ENCODE data around the gene HIBCH. TPM values are rescaled to one million over a fixed set of nuclear protein-coding genes. Genes with fewer than 3 reads are reported as not detected.
A peak's percentile ranks its signal among the peaks of the same experiment; 100 is the strongest.

Gene HIBCH
- total RNA-seq, 1 donor from 2014 or later: 80.7 TPM

DNA sequence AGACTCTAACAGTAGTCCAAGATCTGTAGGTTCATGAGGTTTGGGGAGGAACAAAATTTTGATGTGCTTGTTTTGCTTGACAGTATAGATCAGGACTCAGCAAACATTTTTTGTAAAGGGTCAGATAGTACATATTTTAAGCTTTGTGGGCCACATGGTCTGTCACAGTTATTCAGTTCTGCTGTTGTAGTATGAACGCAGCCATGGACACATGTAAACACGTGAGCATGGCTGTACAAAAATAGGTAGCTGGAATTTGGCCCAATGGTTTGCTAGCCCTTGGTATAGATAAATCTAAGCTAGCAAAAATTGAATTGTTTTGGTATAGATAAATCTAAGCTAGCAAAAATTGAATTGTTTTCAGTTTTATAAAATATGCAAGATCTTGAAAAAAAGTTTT, 120.5 kb downstream of the HIBCH start:
- no peak for ATAC-seq
- DNase-seq (ENCODE audit: low spot score): no peak

DNA sequence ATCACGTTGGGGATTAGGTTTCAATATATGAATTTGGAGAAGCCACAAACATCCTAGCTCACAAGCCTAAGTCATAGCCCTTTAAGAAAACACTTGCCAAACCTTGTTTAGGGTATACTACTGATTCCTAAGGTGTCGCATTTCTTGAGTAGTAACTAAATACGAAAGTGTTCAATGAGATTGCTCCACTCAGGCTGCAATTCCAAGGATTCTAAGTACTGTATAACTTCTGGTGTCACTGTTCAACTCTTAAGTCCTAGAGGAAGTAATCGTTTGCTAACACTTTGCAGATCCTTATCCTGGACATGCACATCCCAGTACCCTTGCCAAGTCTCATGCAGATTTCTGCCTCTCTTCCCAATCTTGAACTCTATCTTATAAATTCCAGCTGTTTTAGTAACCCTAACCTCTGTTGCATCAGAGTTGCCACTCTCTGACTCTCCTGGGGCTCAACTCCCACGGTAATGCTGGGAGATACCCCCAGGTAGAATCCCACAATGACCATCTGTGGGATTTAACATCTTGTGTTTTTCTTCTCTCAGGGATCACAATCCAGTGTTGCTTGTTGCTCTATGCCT, 122.4 kb downstream of the HIBCH start:
- ATAC-seq (no peak), DNase-seq (ENCODE audit: low spot score) (no peak)

DNA sequence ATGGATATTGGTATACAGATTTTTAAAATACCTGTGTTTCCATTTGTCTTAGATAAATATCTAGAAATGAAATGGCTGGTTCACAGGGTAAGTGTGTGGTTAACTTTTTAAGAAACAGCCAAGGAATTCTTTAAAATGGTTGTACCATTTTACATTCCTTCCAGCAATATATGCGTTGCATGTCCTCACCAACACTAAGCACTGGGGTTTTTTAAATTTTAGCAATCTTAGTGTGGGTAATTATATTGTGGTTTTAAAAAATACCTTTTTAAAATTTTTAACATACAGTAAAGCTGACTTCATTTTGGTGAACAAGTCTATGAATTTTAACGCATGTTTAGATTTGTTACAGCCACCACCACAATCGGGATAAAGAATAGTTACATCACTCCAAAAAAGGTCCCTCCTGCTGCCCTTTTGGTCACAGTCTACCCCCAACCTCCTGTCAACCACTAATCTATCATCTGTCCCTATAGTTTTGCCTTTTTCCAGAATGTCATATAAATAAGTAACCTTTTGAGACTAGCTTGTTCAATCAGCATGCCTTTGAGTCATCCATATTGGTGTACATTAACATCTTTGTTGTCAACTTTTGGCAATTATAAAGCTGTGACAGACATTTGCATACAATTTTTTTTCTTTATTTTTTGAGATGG, 129.0 kb downstream of the HIBCH start:
- DNase-seq (ENCODE audit: low spot score) (no peak), ATAC-seq (no peak)

DNA sequence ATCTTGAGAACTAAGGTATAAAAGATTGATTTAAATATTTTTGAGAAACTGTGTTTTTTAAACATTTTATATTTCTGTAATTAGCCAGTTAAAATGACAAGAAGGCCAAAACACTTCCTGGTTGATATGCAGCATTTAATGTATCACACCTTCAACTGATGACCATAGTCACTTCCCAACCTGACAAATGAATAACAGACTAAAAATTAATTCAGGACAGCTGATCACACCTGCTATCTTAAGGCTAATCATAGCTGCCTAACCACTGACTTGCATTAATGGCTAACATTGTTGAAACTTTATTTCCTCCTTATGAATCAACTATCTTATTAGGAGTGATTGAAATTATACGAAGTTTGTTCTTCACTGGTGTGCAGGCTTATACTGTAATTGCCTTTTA, 131.3 kb downstream of the HIBCH start:
- no peak for ATAC-seq

DNA sequence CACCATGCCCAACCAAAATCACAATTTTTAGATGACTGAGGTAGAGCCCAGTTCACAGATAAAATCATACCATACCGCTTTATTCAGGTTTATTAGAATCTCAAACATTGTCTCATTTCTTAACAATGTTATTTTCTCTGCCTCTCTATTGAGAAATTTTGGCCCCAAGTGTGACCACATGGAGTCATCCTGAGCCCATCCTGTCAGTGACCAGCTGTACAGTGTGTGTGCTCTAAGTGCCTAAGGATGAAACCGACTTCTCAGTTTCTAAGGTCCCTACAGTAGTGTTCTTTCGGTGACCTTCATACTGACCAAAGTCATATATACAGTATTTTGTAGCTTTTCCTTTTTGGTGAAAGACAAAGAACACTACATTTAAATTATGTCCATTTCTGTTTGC, 133.4 kb downstream of the HIBCH start:
- no peak for ATAC-seq
- no peak for DNase-seq (ENCODE audit: low spot score)

More for the DNA sequence above, 131.3 kb downstream of the HIBCH start:
- DNase-seq (ENCODE audit: low spot score): no peak

DNA sequence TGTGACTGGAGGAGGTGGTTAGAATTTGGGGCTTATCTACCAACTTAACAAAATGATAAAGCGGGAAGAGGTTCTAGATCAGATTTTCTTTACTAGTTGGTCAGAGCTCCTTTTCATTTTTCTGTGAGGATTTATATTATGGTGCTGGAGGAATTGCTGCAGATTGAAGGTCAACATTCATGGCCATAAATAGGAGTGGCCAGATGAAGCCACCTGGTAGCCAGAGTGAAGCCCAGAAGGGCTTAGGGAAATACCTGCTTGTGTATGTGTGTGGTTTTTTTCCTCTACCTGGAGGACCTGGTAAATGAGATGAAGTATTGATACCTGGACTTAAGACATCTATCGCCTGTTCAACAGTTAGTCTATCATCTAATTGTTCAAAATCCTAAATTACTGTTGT, 134.2 kb downstream of the HIBCH start:
- no peak for ATAC-seq
- no peak for DNase-seq (ENCODE audit: low spot score)

DNA sequence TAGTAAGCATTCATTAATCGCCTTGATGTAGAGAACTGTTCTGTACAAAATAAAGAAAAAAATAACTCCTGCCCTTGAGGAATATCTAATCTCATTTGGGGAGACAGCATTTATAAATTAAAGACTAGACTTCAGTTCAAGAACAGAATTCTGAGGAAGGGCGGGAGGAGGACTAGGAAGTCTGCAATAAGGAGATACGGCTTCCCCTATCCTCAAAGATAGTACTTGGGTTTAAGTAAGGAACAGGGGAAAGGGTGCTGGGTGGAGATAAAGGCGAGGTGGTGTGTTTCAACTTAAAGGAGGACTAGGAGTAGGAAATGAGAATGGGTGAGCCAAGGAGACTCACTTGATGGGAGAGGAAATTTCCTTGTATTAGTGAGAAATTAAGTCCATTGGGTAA, 135.2 kb downstream of the HIBCH start:
- ATAC-seq: no peak

DNA sequence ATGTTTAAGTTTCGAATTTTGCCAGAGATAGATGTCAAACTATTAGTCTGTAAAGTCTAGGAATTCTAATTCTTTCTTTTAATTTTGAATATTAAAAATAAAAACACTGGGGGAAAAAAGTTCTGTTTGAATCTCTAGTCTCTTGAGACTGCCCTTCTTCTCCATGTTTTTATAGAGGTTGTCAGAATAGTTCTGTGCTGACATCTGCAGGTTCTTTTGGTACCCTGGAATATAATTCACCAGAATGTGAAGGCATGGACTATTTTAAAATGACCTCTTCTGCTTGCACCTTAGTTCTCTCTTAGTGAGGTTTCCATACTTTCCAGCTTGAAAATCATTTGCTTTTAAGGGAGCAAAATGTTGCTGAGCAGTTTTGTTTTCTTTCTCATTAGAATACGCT, 136.1 kb downstream of the HIBCH start:
- DNase-seq (ENCODE audit: low spot score): no peak

More for the DNA sequence above, 135.2 kb downstream of the HIBCH start:
- DNase-seq (ENCODE audit: low spot score): no peak

DNA sequence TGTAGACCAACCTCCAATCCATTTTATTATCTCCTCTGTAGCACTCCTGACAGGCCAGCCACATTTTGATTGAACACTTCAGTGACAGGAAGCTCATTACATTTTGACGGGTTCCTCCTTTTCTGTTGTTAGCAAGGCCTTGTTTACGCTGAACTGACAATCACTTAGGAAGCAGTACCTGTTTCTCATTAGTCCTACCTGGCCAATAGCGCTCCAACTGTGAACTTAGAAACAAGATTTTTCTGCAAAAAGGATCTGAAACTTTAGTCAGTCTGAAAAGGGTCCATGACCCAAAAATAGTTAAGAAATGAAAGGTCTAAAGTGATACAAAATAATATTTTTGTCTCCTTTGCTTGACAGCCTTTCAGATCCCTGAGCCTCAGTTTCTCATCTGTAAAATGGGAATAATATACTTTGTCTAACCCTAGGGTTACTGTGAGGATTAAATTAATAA, 137.5 kb downstream of the HIBCH start:
- DNase-seq (ENCODE audit: low spot score) (no peak), ATAC-seq (no peak)

More for the DNA sequence above, 136.1 kb downstream of the HIBCH start:
- no peak for ATAC-seq

DNA sequence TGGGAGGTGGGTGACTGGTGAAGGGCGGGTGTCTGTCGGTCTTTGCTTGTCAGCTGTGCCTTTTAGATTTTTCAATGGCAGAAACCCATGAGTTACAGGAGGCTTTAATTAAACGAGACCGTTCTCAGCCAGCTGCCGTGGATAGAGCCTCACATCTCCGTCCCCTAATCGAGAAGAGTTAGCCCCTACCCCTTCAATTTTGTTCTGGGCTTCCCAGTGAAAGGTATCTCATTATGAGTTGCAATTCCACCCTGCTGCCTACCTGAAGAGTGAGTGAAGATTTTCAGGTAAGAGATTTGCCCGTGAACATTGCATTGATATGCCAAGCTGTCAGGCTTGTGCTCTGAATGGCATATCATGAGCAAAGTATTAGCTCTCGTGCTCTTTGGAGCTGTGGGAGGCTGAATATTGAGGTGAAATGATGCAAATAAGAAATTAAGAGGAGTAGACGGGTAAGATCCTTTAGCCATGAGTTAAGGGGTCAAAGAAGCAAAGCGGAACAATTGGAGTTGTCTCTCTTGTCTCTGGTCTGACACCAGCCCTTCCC, 138.4 kb downstream of the HIBCH start:
- ATAC-seq (peak; percentile 18), DNase-seq (ENCODE audit: low spot score) (no peak)

DNA sequence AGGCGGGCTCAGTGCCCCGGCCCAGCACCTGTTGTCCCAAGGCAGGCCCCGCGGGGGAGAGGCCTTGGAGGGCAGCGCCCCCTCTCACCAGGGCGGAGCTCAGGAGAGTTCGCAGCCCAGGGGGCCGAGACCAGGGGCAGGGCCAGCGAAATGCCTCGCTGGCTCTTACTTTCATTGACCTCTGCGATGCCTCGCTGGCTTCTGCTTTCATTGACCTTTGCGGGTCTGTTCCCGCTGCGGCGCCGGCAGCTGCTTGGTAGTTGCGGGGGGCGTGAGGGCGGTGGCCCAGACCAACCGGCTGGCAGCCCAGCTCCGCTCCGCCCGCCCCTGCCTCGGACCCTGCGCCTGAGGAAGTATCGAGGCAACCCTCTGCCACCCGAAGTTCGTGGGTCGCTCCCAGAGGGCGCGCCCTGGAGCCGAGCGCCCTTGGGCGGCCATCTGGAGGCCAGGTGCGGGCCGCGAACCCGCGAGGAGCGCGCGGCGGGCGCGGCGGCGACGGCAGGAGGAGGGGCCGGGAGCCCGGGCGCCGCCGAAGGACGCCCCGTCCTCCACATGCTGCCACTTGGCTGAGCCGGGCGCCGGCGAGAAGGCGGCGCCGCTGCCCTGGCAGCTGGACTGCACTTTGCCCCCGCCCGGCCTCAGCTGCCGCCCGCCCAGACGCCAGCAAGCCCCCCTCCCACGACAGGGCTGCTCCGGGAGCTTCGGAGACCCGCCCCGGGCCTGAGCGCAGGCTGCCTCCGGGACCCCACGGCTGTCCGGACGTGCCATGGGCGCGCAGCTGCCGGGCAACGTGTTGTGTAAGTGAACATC, 139.1 kb downstream of the HIBCH start:
- DNase-seq (ENCODE audit: low spot score): peak; percentile 76
- peak; percentile 88 for ATAC-seq

DNA sequence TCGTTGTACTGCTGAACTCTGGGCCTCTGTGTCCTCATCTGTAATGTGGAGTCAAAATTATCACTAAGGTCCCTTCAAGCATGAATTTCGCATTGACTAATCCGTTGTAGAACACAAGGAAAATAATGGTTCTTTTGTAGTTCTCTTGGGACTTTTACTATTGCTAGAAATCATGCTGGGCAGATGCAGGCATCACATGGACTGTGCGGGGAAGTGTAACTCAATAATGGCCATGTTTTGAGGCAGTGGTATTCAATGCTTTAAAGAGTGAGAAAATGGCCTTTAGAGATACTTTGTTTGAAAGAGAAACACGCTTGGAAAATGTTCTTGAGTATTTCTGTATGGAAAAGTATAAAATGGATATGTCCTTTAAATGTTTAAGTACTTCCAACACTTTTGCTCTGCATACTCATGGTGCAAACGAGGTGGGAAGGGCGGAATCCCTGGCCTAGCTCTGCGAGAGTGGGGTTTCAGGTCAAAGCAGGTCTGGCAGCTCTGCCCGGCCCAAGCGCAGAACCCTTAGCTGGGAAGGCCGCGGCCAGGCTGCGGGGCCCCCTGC, 139.8 kb downstream of the HIBCH start:
- DNase-seq (ENCODE audit: low spot score) (no peak), ATAC-seq (no peak)

DNA sequence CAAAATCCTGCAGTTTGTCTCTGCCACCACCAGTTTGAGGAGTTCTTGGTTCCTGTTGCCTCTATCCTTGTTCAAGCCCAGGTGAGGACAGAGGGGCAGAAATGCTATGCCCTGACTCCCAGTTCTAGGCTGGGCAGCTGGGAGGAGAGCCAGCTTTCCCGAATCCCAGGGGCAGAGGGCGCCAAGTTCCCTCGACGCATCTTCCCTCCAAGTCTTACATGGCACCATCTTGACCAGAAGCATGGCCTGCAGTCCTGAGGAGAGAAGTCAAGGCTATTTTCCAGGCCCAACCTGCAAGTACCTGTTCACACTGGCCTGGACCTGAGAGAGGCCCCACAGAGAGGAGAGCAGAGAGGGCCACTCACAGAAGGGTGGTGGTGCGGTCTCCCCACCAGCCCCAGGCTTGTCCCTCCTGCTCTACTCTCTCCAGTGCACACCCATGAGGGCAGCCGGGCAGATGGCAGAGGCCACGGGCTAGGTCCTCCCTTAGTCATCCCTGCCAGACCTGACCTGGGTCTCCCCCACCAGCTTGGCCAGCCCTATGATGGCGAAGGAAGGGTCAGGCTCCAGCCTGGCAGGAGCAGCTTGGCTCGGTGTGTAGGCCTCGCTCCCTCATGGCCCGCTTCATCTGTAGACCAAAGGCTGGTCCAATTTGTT, 141.4 kb downstream of the HIBCH start:
- ATAC-seq (no peak), DNase-seq (ENCODE audit: low spot score) (no peak)

DNA sequence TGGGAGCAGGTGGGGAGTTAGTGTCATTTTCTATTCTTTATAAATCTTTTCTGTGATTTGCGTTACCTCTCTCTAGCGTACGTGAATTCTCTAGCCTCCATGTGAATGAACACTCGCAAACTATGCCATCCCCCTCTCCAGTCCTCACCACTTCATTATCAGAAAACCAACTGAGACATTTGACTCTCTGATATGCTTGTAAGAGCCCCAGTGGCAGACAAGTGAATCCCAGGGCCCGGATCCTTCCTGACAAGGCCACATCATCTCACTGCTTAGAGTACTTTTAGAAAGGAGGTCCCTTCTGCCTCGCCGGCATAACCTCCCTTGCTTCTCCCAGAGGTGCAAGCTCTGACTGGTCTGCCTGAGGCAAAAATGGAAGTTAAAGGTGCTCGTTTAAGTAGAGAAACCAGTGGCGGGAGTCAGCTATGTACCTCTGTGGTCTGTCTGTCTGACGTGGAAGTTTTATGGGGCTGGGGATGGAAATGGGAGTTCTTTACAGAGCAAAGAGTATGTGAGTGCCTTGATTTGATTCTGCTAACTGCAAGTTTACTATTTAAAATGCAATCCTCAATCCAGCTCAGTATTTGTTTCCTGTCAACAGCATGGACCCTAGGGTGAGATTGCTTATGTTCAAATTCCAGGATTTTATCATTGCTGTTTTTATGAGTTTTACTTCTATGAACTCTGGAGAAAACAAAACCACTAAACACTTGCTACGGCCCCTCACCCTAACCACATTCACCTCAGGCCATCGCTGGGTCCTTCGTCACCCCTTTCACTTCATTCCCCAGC, 142.2 kb downstream of the HIBCH start:
- DNase-seq (ENCODE audit: low spot score) (no peak), ATAC-seq (no peak)

DNA sequence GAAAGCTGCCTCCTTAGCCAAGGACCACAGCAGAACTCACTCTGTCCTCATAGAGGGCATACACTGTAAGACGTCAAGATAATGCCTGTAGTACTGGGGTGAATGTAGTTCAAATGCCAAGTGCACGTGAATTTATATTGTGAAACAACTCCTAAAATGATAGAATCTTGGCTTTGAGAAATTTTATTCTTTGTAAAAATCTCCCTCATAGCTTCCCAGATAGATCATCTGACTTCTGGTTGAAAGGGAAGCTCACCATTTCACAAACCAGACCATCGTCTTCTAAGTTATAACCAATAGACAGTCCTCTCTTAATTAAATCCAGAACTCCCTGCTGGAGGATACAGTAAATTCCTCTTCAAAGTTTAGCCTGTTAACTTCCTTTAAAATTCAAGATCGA, 146.2 kb downstream of the HIBCH start:
- DNase-seq (ENCODE audit: low spot score) (no peak), ATAC-seq (no peak)

DNA sequence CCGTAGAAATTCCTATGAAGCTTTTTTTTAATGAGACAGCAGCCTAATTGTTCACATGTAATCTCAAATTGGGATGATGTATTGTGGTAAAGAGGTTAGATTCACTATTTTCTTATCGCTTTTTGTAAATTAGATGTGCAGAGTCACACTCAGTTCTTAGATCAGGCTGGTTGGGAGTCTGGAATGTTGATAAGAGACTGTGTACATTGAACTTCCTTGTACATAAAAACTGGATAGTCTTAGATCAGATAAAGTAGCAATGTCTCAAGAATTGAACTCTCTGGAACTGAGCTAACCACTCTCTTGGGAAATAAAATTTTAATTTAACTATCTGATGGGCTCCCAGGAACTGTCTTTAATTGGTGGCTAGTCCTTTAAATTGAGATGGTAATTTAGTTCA, 149.0 kb downstream of the HIBCH start:
- no peak for DNase-seq (ENCODE audit: low spot score)

DNA sequence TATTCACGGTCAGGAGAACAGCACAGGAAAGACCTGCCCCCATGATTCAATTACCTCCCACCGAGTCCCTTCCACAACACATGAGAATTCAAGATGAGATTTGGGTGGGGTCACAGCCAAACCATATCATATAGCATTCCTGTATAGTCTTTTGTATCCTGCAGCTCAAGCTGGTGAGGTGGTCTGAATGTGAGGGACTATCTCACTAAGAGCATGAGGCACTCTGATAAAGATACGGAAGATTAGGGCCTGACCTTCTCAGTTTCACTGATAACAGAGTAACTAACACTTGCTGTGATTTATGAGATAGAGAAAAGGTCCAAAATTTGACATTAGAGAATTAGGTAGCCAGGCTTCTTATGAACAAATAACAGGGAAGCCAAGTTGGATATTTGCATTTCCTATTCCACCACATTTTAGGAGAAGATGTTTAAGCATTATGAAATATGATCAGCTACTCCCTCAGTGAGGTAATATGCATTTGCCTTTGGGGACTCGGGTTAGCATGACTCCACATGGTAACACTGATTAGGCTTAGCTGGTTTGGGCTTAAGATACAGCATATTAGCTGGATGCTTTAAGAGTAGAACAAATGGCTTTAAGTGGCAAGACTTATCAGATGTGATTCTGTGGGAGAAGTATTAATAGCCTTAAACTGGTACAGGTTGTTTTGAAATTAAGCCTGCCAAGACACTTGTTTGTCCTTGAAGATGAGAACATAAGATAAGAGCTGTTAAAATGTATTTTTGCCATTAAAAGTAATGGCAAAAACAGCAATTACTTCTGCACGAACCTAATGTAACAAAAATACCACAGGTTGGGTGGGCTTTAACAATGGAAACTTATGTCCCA, 150.2 kb downstream of the HIBCH start:
- ATAC-seq (no peak), DNase-seq (ENCODE audit: low spot score) (no peak)

More for the DNA sequence above, 149.0 kb downstream of the HIBCH start:
- no peak for ATAC-seq

DNA sequence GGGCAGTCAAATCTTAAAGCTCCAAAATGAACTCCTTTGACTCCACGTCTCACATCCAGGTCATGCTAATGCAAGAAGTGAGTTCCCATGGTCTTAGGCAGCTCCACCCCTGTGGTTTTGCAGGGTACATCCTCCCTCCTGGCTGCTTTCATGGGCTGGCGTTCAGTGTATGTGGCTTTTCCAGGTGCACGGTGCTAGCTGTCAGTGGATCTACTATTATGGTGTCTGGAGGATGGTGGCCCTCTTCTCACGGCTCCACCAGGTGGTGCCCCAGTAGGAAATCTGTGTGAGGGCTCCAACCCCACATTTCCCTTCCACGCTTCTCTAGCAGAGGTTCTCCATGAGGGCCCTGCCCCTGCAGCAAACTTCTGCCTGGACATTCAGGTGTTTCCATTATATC, 151.9 kb downstream of the HIBCH start:
- DNase-seq (ENCODE audit: low spot score) (no peak), ATAC-seq (no peak)

DNA sequence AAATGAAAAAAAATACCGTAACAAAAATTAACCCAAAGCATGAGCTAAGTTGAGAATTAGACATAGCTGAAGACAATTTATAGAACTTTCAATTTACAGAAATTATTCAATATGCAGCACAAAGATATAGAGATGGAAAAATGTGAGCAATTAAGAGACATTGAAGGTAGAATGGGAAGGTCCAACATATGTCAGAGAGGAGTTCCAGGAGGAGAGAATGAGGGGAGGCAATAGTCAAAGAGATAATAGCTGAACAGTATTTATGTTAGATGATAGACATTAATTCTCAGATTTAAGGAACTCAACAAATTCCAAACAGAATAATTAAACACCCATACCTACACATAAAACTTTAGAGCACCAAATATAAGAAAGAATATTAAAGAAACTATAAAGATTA, 154.1 kb downstream of the HIBCH start:
- ATAC-seq: no peak

More for the DNA sequence above, 154.1 kb downstream of the HIBCH start:
- no peak for DNase-seq (ENCODE audit: low spot score)
